ENCODE data around the gene REST.
"Not testable (repeated sequence)": the region's sequence is repeated elsewhere in the genome, so short reads cannot be mapped to it uniquely, and the experiment has no call there.

REST gene

GRCh38 chr4:56907489-56908205 is at the start of gene REST:
TSS of gene REST (plus strand) at chr4:56907900. CDS start at chr4:56910639, 2,739 bp downstream.
- DNase-seq, result peak; percentile 61

- no peak for DNase-seq
These were observed 47.9 kb upstream of the REST start for GRCh38 chr4:56859841-56860240.

- DNase-seq, result no peak
These were observed 46.9 kb upstream of the REST start for GRCh38 chr4:56860781-56861180.

GRCh38 chr4:56861360-56861759 is 46.3 kb upstream of the REST start:
- DNase-seq, result no peak

- DNase-seq, result no peak
These were observed 44.1 kb upstream of the REST start for GRCh38 chr4:56863441-56864139.

- no peak for DNase-seq
These were observed 36.8 kb upstream of the REST start for GRCh38 chr4:56870946-56871345.

GRCh38 chr4:56871371-56871866 is 36.3 kb upstream of the REST start:
- DNase-seq, result no peak

- no peak for DNase-seq
These were observed 33.5 kb upstream of the REST start for GRCh38 chr4:56874166-56874565.

- no peak for DNase-seq
These were observed 32.8 kb upstream of the REST start for GRCh38 chr4:56874923-56875322.

- DNase-seq, result no peak
These were observed 31.4 kb upstream of the REST start for GRCh38 chr4:56876264-56876663.

- DNase-seq, result no peak
These were observed 27.7 kb upstream of the REST start for GRCh38 chr4:56879996-56880395.

- DNase-seq, result no peak
These were observed 27.1 kb upstream of the REST start for GRCh38 chr4:56880572-56880971.

- DNase-seq, result not testable (repeated sequence)
These were observed 23.2 kb upstream of the REST start for GRCh38 chr4:56884511-56884910.

- no peak for DNase-seq
These were observed 15.0 kb upstream of the REST start for GRCh38 chr4:56892691-56893090.

- DNase-seq, result not testable (repeated sequence)
These were observed 9.9 kb upstream of the REST start for GRCh38 chr4:56897842-56898241.

GRCh38 chr4:56900186-56900585 is 7.5 kb upstream of the REST start:
- not testable (repeated sequence) for DNase-seq

GRCh38 chr4:56902703-56903102 is 5.0 kb upstream of the REST start:
- no peak for DNase-seq

GRCh38 chr4:56905796-56906195 is 1.9 kb upstream of the REST start:
- no peak for DNase-seq

- DNase-seq, result no peak
These were observed 959 bp upstream of the REST start for GRCh38 chr4:56906489-56907393.

- DNase-seq, result peak; percentile 71
These were observed 746 bp downstream of the REST start for GRCh38 chr4:56908206-56909085.

GRCh38 chr4:56909086-56909894 is 1.6 kb downstream of the REST start:
- peak; percentile 42 for DNase-seq
